Measurements from ENCODE around the gene TRAPPC5. TPM values are rescaled to one million over a fixed set of nuclear protein-coding genes. Genes with fewer than 3 reads are reported as not detected.

The TRAPPC5 gene
- polyA plus RNA-seq, 1 donor (not counting 4 experiments of a cell fraction or from before 2014, with no cell fraction given) = 54.8 TPM

GRCh38 chr19:7710616-7711015, 30.0 kb downstream of the TRAPPC5 start:
- H3K9me1 ChIP-seq (ENCODE audit: control insufficient read depth, extremely low read depth, insufficient read depth, low read length) = no peaks in the 10 kb centered on the region
- no peak overlapping the region for H3K4me2 ChIP-seq (ENCODE audit: control insufficient read depth, extremely low read depth, insufficient read depth, low read depth, low read length)
- no peak overlapping the region for H2AFZ ChIP-seq (ENCODE audit: control insufficient read depth, low read length)
- no peaks in the 10 kb centered on the region for H3K36me3 ChIP-seq (ENCODE audit: control insufficient read depth in 2 of 2, extremely low read depth in 1 of 2, insufficient read depth in 2 of 2, low read length in 2 of 2)
- H4K20me1 ChIP-seq (ENCODE audit: control insufficient read depth, extremely low read depth, insufficient read depth, low read length) = no peaks in the 10 kb centered on the region
- no peaks in the 10 kb centered on the region for H3K27me3 ChIP-seq (ENCODE audit: control insufficient read depth, extremely low read depth, insufficient read depth, low read length)
- FAIRE-seq = no peak
- no peaks in the 10 kb centered on the region for H3K79me2 ChIP-seq (ENCODE audit: control insufficient read depth, insufficient read depth, low read length)
- no peak overlapping the region for H3K9ac ChIP-seq (ENCODE audit: control insufficient read depth, extremely low read depth, insufficient read depth, low read length)
- no peak overlapping the region for H3K27ac ChIP-seq (ENCODE audit: control insufficient read depth, insufficient read depth, low read length)
- no peak overlapping the region for H3K4me3 ChIP-seq (ENCODE audit: control insufficient read depth in 2 of 3, extremely low read depth in 1 of 3, insufficient read depth in 2 of 3, low read depth in 1 of 3, low read length in 3 of 3)
- H3K4me1 ChIP-seq (ENCODE audit: control insufficient read depth, extremely low read depth, insufficient read depth, low read length) = no peaks in the 10 kb centered on the region
- no peak for TF ChIP-seq EZH2 (IDR thresholded peaks at IDR 0.05; ENCODE audit: low read length)
- no peak for TF ChIP-seq CTCF (optimal IDR thresholded peaks at IDR 0.05 in 1 of 3, IDR thresholded peaks at IDR 0.05 in 1 of 3, conservative IDR thresholded peaks at IDR 0.05 in 1 of 3; ENCODE audit: extremely low read depth in 1 of 3, insufficient read depth in 2 of 3, low read length in 3 of 3)
- DNase-seq (ENCODE audit: low read depth, low spot score) = no peak
- dilution Hi-C loops (cut with MboI; ENCODE audit: extremely low pct_ligation_motif_present, low sequenced_read_pairs) = no loop called here
- H3K9me3 ChIP-seq (ENCODE audit: control insufficient read depth, low read depth, low read length) = no peaks in the 10 kb centered on the region

- Histone ChIP-seq H3K27ac (ENCODE audit: control insufficient read depth, insufficient read depth, low read length) (no peak overlapping the region), H3K79me2 (ENCODE audit: control insufficient read depth, insufficient read depth, low read length) (no peaks in the 10 kb centered on the region), H3K9me3 (ENCODE audit: control insufficient read depth, low read depth, low read length) (no peaks in the 10 kb centered on the region), H3K9ac (ENCODE audit: control insufficient read depth, extremely low read depth, insufficient read depth, low read length) (no peak overlapping the region), H4K20me1 (ENCODE audit: control insufficient read depth, extremely low read depth, insufficient read depth, low read length) (no peaks in the 10 kb centered on the region), H3K4me3 (ENCODE audit: control insufficient read depth in 2 of 3, extremely low read depth in 1 of 3, insufficient read depth in 2 of 3, low read depth in 1 of 3, low read length in 3 of 3) (no peak overlapping the region), H3K4me1 (ENCODE audit: control insufficient read depth, extremely low read depth, insufficient read depth, low read length) (no peaks in the 10 kb centered on the region), H3K4me2 (ENCODE audit: control insufficient read depth, extremely low read depth, insufficient read depth, low read depth, low read length) (no peak overlapping the region), H2AFZ (ENCODE audit: control insufficient read depth, low read length) (no peak overlapping the region), H3K36me3 (ENCODE audit: control insufficient read depth in 2 of 2, extremely low read depth in 1 of 2, insufficient read depth in 2 of 2, low read length in 2 of 2) (no peaks in the 10 kb centered on the region), H3K9me1 (ENCODE audit: control insufficient read depth, extremely low read depth, insufficient read depth, low read length) (no peaks in the 10 kb centered on the region), H3K27me3 (ENCODE audit: control insufficient read depth, extremely low read depth, insufficient read depth, low read length) (no peaks in the 10 kb centered on the region)
- DNase-seq (ENCODE audit: low read depth, low spot score) (no peak), FAIRE-seq (no peak)
- dilution Hi-C loops (cut with MboI; ENCODE audit: extremely low pct_ligation_motif_present, low sequenced_read_pairs) = no loop called here
- no peak for TF ChIP-seq CTCF (optimal IDR thresholded peaks at IDR 0.05 in 1 of 3, IDR thresholded peaks at IDR 0.05 in 1 of 3, conservative IDR thresholded peaks at IDR 0.05 in 1 of 3; ENCODE audit: extremely low read depth in 1 of 3, insufficient read depth in 2 of 3, low read length in 3 of 3)
- no peak for TF ChIP-seq EZH2 (IDR thresholded peaks at IDR 0.05; ENCODE audit: low read length)
Observed at GRCh38 chr19:7715671-7716070, 35.0 kb downstream of the TRAPPC5 start.

Data from keratinocyte (primary cell).